Measurements from ENCODE around the gene PAH. TPM values are rescaled to one million over a fixed set of nuclear protein-coding genes. Genes with fewer than 3 reads are reported as not detected.

Gene PAH
- polyA plus RNA-seq (2013, experiment 1 of 2; ENCODE audit: insufficient read length) = not detected
- polyA plus RNA-seq (2013, experiment 2 of 2; ENCODE audit: insufficient read length) = not detected

DNA sequence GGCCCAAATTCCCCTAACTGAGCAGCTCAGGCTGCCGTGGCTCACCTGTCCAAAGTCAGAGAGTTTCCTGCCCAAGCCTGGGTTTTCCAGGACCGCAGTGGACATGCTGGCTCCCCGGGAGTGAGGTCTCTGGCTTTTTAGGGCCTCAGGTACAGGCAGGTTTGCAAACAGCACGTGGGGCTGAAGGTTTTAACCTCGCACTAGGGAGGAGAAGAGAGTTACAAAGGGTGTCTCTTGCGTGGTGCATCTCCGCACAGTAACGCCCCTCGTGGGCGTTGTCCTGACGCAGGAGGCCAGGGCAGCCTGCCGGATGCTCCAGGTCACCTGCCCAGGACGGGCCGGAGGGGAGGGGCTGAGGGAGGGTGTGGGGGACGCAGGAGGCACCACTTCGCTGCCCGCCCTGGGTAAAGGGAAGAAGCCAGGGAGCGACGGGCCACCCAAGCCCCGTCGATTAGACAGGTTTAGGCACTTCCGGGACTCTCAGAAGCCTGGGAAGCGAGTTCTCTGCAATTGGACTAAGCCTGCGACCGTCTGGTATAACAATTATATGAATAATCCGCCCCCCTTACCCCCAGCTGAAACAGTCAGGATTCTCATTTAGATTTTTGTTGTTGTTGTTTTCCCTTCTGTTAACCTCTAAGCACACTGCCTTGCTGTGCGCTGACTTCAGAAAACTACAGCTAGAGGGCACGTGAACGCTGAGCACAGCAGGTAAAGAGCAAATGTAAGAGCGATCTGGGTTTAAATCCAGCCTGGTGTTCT lies at the start of gene PAH:
Gene PAH (minus strand): TSS at position 219 of the 762 bp plus-strand sequence. CDS start 114 bp downstream, at position 105.
- DNase-seq = no peak

DNA sequence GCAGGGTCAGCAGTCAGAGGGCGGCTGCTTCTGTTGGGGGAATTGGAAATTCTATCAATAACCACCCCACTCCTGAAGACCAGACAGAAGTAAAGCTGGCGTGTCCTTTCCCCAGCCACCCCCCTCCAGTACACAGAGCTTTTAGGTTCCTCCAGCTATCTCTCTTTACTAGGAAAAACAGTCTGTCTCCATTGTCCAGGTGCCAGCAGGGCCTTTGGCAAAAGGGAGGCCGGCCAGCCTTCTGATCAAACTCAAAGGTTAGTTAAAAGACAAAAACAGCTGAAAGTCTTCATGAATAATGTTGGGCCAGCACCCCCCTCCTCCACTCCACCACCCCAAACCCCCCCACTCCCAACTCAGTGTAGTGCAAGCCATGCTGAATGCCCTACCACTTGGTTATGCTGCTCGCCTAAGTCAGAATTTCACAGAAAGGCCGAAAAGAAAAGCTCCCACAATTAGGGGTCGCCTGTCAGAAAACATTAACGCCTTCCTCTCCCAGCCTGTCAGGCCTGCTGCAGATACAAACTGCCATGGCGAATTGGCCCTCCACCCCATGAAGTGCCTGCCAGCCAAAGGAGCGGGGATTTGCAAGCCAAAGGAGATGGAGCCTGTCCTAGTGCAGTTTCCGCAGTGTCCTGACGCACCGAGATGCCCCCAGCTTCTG lies 49.3 kb upstream of the PAH start:
- DNase-seq = no peak

DNA sequence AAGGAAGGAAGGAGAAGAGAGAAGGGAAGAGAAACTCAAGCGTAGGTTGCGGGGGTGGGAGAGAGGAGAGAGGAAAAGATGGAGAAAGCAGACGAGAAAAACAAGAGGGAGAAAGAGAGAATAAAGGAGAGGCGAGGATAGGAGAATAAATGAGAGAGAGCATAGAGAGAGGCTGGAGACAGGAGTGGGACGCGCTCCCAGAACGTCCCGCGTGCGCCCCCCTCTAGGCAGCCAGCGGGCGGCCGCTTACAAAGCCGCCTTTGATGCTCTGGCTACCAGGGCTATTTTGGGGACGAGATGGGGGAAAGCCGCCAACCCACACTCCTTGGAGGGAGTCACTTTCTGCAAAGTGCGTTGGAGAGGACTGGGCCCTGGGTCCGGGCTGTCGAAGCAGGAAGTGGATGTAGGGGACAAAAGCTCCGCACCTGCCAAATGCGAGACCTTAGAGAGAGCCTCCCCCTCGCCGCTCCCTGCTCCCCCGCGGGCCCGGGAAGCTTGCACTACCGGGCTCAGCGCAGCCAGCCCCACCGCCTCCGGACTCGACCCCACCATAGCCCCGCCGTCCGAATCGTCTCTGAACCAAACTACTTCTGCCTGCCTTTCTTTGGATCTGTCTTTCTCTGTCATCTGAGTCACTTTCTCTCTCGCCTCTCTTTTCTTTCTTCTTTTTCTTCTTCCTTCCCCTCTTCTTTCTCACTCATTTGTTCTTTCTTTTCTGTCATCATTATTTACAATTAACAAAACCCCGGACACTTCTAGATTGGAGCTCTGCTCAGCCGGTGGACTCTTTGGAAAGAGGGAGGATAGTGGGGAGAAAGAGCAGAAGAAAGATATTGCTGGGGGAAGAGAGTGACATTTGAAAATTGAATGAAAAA lies 48.5 kb upstream of the PAH start:
- no peak for DNase-seq

DNA sequence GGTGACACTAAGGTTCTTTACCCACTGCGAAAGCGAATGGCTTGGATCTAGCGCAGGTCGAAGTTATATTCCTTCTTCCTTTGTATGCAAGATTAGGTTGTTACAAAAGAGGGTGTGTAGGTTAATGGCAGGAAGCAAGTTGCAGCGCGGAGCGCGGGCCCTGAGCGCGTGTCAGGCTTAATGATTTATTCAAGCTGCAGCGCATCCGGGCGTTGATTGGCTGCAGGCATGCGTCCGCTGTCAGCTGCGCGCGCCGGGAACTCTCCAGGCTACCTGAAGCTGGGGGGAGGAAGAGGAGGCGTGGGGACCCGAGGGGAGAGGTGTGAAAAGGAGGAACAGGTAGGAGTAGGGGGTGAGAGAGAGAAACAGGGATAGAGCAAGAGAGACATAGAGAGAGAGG lies 47.8 kb upstream of the PAH start:
- DNase-seq = no peak

DNA sequence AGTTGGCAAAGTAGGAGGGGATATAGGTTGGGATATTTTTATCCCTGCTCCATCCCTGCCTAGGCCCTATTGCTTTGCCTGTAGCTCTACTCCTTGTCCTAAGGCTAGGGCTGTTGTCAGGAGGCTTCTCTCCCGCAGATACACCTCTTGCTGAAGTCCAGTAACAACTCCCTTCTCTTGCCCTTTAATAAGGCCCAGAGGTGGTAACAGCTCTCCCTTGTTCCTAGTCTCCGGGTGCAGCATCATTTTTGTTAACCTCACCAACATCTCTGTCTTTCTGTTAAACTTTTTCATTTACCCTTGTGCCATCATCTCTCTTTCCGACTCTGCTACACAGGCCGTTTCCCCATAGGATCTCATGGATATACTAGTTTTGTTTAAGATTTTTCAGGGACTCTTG lies 46.8 kb upstream of the PAH start:
- DNase-seq = no peak

DNA sequence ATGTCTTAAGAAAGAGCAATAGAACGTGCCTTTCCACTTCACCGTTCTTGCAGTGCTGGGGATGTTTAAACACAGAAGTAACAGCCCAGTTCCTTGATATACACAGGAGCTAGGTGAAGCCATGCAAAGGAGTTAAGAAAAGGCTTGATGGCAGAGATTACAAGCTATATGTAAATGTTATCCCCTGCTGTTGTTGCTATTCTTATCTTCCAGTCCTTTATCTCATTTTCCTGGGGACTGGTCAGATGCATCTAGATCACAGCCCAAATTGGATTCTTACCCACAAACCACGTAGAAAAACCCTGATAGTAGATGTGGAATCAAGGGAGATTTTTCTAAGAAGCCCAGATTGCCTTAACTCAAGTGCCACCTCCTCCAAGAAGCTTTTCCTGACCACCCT lies 45.9 kb upstream of the PAH start:
- DNase-seq = no peak

DNA sequence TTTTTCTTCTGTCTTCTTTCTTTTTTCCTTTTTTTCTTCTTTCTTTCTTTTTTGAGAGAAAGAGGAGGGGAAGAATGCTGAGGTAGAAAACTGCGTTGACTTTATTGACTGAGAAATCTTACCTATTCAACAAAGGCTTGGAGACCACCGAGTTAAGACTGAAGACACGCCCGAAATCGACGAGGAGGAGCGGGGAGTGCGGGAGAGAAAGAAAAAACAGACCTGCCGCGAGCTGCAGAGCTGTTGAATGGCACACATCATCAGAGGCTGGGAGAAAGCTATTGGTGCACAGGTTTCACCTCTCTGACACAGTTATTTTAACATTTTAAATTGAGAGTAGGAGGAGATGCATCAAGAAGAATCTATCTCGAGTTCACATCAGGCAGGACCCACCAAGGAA lies 45.5 kb upstream of the PAH start:
- DNase-seq = no peak

DNA sequence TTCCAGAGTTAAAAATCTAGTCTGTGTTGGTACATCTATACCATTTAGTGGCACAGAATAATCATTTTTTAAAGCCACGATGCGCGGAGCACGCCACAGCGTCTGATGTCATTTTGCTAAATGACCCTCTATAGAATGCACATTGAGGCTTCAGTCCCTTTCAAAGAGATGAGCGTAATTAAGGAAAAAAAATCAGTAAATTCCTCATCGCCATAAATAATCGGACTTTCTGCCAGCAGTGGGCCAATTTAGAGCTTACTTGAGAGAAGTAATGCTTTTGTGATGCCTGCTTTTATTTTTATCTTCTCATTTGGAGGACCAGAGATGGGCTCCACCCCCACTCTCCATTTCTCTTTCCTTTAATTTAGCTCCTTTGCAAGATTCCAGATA lies 44.4 kb upstream of the PAH start:
- no peak for DNase-seq

DNA sequence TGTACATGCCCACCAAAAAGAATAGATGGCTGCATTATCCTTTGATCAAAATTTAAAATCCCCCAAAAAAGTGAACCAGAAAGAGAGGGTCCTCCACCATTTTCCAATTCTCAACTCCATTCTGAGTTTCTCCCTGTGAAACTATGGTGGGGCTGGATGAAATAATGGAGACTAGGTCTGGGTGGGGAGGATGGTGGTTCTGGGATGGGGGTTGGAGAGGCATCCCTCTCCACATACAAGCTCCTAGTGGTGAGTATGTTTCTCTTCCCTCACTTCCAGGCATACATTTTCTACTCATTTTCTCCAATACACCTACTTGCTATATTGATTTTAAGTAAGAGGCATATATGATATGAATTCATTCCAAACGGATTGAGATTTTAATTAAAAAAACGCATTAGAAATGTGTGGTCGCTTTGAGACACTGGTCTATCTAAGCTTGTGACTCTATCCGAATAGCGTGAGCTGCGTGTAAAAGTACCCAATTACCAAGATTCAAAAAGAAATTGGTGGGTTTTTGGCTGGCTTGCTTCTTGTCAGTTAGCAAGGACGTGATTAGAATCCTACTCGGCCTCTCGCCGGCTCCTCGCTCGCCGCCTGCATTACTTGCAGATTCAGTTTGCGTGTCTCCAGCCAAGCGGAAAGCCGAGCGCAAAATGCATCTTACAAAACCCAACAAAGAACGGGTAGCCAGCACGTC lies 43.9 kb upstream of the PAH start:
- no peak for DNase-seq

DNA sequence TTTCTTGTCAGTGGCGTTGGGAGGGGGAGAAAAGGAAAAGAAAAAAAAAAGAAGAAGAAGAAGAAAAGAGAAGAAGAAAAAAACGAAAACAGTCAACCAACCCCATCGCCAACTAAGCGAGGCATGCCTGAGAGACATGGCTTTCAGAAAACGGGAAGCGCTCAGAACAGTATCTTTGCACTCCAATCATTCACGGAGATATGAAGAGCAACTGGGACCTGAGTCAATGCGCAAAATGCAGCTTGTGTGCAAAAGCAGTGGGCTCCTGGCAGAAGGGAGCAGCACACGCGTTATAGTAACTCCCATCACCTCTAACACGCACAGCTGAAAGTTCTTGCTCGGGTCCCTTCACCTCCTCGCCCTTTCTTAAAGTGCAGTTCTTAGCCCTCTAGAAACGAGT lies 42.3 kb upstream of the PAH start:
- no peak for DNase-seq

DNA sequence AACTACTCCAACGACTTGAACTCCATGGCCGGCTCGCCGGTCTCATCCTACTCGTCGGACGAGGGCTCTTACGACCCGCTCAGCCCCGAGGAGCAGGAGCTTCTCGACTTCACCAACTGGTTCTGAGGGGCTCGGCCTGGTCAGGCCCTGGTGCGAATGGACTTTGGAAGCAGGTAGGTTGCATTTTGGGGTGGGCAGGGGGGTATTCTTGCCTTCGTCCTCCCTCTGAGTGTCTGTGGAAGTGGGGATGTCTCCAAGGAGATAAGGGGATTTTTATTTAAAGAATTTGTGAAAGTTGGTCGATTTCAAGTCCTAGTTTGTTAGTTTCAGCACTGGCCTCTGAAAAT lies 41.8 kb upstream of the PAH start:
- DNase-seq = no peak

DNA sequence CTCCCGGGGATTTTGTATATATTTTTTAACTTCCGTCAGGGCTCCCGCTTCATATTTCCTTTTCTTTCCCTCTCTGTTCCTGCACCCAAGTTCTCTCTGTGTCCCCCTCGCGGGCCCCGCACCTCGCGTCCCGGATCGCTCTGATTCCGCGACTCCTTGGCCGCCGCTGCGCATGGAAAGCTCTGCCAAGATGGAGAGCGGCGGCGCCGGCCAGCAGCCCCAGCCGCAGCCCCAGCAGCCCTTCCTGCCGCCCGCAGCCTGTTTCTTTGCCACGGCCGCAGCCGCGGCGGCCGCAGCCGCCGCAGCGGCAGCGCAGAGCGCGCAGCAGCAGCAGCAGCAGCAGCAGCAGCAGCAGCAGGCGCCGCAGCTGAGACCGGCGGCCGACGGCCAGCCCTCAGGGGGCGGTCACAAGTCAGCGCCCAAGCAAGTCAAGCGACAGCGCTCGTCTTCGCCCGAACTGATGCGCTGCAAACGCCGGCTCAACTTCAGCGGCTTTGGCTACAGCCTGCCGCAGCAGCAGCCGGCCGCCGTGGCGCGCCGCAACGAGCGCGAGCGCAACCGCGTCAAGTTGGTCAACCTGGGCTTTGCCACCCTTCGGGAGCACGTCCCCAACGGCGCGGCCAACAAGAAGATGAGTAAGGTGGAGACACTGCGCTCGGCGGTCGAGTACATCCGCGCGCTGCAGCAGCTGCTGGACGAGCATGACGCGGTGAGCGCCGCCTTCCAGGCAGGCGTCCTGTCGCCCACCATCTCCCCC lies 41.2 kb upstream of the PAH start:
- peak; percentile 18 for DNase-seq

DNA sequence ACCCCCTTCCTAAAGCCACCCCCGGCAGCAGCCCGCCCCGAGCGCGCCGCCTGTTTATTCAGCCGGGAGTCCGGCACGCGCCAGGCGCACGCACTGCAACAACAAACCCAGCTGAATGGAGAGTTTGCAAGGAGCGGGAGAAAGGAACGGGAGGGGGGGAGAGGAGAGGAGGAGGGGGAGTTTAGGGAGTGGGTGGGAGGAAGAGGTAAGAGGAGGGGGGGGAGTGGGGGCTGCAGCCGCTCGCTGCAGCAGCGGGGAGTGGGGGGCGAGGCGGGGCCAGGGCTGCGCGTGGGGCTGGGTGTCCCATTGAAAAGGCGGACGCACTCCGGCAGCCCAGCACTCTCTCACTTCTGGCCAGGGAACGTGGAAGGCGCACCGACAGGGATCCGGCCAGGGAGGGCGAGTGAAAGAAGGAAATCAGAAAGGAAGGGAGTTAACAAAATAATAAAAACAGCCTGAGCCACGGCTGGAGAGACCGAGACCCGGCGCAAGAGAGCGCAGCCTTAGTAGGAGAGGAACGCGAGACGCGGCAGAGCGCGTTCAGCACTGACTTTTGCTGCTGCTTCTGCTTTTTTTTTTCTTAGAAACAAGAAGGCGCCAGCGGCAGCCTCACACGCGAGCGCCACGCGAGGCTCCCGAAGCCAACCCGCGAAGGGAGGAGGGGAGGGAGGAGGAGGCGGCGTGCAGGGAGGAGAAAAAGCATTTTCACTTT lies 40.5 kb upstream of the PAH start, which contains the start of gene ASCL1:
Gene ASCL1 (plus strand): TSS at position 336 of the 712 bp plus-strand sequence. CDS start 571 bp downstream, outside the sequence.
- no peak for DNase-seq

DNA sequence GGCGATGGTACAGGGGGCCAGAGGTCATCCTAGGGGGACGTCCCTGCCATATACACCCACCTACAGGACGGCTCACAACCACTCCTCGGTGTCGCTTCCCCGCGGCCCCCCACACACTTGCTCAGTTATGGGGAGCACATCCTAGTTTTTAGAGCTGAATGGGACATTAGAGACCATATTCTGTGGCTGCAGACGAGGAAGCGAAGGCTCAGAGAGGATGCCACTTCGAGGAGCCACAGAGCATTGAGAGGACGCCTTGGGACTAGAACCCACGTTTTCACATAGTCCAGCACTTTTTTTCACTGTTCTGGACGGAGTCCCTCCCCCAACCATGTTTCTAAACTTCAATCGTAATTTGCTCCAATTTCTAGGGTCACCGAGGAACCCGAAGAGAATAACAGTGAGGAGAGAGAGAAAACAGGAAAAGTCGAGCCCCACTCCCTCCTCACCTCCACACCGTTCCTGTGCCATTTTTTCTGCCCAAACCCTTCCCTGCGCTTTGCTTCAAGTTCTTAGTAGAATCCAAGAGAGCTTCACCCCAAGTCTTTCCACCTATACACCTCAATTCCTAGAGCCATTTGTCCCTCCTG lies 39.8 kb upstream of the PAH start:
- DNase-seq = no peak

DNA sequence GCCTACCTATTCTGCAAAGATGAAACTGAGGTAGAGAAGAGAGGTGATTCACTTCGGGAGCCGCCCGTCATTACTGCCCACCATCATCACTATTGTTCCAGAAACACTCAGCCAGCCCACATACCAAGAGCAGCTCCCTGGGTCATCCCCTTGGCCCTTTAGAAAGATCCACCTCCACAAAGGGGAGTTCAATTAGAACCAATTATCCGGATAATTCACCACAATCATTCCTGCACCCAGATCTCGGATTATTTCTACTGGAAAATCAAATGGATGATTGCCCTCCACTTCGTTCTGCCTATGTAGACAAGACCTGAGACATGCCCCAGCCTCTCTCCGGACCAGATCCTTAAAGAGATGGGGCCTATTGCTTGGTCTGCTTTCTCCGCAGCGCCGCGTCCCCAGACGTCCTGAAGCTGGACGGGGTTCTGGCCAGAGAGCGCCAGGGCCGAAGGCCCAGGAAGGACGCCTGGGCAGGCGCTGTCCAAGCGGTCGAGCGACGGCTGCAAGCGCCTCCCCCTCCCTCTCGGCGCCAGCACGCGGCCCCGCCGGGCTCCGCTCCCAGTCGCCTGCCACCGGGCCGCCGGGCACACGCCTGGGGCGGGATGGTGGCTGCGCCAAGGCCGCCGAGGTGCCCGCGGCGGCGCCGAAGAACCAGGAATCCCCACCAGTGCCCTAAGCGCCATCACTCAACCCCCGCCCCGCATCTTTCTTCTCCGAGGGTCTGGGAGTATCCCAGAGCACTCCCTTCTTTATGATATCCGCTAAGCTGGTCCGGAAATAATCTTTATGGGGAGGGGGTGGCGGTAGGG lies 39.1 kb upstream of the PAH start:
- no peak for DNase-seq

DNA sequence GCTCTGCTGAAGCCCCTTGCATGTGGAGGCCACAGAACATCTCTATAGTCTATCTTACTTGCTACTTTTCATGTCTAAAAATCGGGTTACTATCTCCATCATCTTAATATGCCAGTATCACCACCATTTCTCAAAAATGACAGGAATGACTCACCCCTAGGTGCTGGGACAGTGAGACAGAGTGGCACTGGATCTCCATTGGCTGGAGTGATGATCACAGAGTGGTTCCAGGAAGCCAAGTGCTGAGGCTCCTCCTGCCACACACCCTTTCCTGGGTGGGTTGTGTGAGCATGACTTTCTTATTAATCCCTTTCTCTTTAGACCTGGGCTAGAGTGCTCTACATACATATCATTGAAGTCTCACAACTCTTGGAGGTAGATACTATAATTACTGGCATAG lies 37.1 kb upstream of the PAH start:
- no peak for DNase-seq

DNA sequence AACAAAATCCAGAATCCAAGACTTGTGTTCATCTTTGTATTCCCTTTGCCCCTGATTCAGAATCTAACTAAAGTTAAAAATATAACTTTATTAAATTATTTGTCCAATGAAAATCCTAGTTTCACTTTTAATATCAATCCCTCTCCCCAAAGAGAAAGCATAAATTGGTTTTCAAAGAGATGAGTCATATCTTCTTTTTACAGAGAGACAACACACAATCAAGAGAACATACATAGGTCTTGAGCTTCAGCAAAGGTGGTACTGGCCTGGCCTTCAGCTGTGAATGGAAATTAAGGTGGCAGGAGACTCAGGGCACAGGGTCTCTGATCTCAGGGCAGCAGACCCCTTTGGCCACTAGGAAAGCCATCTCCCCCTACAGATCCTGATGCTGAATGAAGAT lies 36.2 kb upstream of the PAH start:
- no peak for DNase-seq

DNA sequence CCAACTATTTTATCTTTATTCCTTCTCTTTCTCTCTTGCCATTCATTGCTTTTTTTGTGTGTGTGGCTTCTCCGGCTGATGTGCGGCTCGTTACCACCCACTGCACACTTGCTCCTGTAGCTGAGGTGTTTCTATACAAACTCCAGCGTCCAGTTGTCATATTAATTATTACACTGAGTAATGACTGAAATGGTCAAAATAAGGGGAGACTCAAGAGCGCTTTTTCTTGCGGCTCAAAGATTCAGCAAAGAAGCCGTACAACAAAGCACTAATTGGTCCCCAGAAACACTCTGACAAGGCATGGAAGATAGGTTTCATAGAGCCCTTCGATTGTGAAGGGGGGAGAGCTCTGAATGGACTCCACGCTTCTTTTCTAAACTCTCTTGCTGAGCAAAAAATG lies 34.8 kb upstream of the PAH start:
- DNase-seq = no peak

DNA sequence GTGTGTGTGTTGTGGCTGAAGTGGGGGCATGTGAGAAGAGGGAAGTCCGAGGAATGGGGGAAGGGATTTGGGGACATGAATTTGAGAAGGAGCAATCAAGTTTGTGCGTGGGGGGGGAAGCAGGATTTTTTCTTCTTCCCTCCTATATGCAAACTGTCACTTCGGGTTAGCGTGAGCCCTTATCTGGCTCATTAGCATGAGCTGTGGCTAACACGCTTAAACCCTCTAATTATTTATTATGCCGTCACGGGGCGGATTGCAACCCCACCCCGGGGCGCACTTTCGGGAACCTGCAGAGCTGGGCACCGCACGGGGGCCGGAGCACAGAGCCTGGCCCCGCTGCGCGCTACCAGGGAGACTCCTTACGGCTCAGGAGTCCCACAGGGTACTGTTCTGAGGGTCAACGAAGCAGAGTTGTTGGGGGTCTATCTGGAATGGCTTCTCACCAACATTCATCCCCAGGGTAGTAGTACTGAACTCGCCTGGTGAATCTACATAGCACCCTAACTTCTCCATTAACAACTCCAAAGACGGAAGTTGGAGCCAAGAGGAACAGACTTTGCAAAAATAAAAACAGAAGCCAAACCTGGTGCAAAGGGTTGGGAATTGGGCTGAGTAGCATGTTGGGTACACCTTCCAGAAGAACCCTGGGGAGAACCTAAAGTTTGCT lies 34.0 kb upstream of the PAH start:
- no peak for DNase-seq
